ENCODE measurements around the gene FBXL16.
A peak's percentile ranks its signal among the peaks of the same experiment; 100 is the strongest.

FBXL16 gene

DNA sequence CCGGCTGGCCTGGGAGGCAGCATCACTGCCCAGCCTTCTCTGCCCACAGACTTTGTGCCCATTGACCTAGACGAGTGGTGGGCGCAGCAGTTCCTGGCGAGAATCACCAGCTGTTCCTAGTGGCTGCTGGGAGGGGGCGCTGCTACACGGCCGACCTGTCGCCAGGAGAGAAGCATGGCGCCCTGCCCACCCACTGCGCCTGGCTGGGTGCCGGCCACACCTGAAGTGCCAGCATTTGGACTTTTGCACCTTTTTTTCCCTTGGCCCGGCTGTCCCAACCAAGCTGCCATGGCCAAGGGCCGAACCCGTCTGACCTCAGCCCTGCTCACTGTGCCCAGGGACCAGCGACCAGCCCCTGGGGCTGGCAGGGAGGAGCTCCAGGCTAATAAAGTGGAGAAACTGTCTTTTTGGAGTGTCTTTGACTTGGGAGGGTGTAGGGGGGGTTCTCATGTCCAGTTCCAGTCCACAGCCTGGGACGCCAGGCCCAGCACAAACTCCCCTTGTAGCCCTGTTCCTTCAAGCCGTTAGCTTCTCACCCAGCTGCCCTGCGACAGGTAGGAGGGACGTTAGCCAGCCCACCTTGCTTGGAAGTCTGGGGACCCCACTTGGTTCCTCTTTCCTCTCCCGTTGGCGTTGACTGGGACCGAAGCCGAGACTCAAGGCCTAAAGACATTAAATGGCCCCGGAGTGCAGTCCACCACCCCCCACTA is 57.4 kb downstream of the FBXL16 start:
- H3K36me3 ChIP-seq: peaks cover 35% of the 10 kb centered on the region
- peak overlapping the region; percentile 86 for H3K4me3 ChIP-seq
- peak overlapping the region; percentile 91 for H3K4me2 ChIP-seq
- H3K9me3 ChIP-seq: no peaks in the 10 kb centered on the region
- H4K20me1 ChIP-seq: peaks cover 50% of the 10 kb centered on the region
- peak overlapping the region; percentile 88 for H3K9ac ChIP-seq
- H3K27ac ChIP-seq: peak overlapping the region; percentile 88
- peaks cover 64% of the 10 kb centered on the region for H3K4me1 ChIP-seq
- H3K27me3 ChIP-seq: no peaks in the 10 kb centered on the region
- no peak for TF ChIP-seq Cebpa-rat (IDR thresholded peaks at IDR 0.05)

DNA sequence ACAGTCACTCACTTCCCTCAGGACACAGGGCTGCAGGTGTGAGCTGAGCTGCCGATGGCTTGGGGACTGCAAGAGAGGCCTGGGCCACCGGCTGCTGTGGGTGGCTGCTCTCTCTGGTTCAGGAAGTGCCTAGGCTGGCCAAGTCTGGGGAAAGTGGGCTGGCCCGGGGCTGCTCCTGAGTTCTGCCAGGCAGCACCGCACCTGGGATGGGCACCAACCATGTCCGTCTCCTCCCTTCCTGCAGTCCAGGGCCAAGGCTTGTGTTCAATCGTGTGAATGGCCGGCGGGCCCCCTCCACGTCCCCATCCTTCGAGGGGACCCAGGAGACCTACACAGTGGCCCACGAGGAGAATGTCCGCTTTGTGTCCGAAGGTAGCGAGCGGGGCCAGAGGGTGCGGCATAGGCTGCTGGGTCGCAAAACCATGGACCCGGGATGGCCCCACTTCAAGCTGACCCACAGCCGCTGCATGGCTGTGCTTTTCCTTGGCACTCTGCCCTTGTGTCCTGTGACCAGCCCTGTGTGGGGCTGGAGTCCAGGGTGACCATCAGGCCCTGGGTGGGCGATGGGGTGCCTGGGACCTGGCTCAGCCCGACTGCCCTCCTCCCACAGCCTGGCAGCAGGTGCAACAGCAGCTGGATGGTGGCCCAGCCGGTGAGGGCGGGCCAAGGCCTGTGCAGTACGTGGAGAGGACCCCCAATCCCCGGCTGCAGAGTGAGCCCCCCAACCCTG is 58.3 kb downstream of the FBXL16 start:
- Histone ChIP-seq H3K4me3 (no peak overlapping the region), H3K27ac (no peak overlapping the region), H4K20me1 (peaks cover 58% of the 10 kb centered on the region), H3K4me1 (peaks cover 72% of the 10 kb centered on the region), H3K27me3 (no peaks in the 10 kb centered on the region), H3K9me3 (no peaks in the 10 kb centered on the region), H3K36me3 (peaks cover 27% of the 10 kb centered on the region), H3K9ac (0 out of 2 replicates have a peak overlapping the region, but pooled peaks have one; percentile 15), H3K4me2 (peak overlapping the region; percentile 91)
- TF ChIP-seq Cebpa-rat (IDR thresholded peaks at IDR 0.05): no peak

DNA sequence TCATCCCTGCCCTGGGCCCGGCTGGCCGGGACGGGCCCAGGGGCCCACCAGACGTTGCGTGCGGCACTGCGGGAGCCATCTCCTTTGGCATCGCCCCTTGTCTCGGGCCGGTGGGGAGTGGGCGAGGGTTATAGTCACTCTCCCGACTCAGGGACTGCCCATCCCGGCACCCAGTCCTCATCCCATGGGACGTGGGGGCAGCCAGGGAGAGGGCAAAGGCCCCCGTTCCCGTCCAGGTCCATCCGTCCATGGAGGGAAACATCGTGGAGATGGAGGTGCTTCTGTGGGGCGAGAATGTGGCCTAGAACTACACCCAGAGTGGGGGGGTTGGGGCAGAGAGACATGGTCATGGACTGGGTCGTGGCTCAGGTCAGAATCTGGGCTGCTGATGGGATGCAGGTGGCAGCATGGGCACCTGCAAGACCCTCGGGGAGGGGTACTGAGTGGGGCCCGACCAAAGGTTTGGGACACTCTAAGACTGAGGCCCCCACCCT is 58.9 kb downstream of the FBXL16 start:
- H3K27ac ChIP-seq: no peak overlapping the region
- no peaks in the 10 kb centered on the region for H3K27me3 ChIP-seq
- no peak overlapping the region for H3K4me3 ChIP-seq
- no peak for TF ChIP-seq Cebpa-rat (IDR thresholded peaks at IDR 0.05)
- H3K36me3 ChIP-seq: peaks cover 20% of the 10 kb centered on the region
- H4K20me1 ChIP-seq: peaks cover 58% of the 10 kb centered on the region
- peaks cover 73% of the 10 kb centered on the region for H3K4me1 ChIP-seq
- no peaks in the 10 kb centered on the region for H3K9me3 ChIP-seq
- peak overlapping the region; percentile 91 for H3K4me2 ChIP-seq
- 0 out of 2 replicates have a peak overlapping the region, but pooled peaks have one; percentile 15 for H3K9ac ChIP-seq

DNA sequence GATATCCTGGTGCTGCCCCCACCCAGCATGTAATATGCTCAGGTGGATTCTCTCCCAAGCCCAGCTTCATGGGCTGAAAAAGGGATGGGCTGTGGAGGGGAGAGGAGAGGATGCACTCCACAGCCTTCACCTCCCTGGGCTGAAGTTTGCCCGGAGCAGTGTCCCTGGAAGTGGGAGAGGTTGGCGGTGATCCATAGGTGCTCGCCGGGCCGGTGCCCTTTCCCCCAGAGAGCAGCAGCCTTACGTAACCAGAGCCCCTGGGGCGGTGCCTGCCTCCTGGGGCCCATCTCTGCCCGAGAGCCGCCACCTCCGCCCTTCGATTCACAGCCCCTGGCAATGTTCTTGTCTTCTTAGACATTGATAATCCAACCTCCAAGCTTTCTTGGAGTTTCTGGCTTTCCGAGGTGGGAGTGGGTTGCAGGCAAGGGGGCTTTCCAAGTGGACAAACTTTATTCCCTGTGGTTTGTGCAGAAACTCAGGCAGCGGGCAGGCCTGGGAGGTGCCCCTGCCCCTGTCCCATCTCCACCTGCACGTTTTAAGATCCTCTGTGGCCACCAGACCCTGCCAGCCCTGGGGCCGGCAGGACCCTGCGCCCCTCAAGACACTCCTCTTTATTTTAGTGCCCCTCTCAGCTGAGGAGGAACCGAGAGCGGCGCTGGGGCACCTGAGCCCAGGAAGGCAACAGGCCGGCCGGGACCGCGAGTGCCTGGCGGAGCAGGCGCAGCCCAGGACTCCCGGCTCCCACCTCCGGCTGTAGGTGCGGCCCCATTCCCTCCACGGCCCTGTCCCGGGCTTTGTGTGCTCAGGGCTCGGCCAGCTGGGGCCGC is 59.5 kb downstream of the FBXL16 start:
- H3K9me3 ChIP-seq: no peaks in the 10 kb centered on the region
- peaks cover 17% of the 10 kb centered on the region for H3K36me3 ChIP-seq
- H3K4me1 ChIP-seq: peaks cover 76% of the 10 kb centered on the region
- 0 out of 2 replicates have a peak overlapping the region, but pooled peaks have one; percentile 91 for H3K4me2 ChIP-seq
- H3K27ac ChIP-seq: peak overlapping the region; percentile 31; the same call in 1 of the 2 replicates
- H3K9ac ChIP-seq: 0 out of 2 replicates have a peak overlapping the region, but pooled peaks have one; percentile 15
- H4K20me1 ChIP-seq: peaks cover 58% of the 10 kb centered on the region
- no peak overlapping the region for H3K4me3 ChIP-seq
- H3K27me3 ChIP-seq: no peaks in the 10 kb centered on the region
- TF ChIP-seq Cebpa-rat (IDR thresholded peaks at IDR 0.05): no peak

- TF ChIP-seq Cebpa-rat (IDR thresholded peaks at IDR 0.05): no peak
- Histone ChIP-seq H3K9ac (no peak overlapping the region), H3K27ac (no peak overlapping the region), H3K27me3 (no peaks in the 10 kb centered on the region), H3K36me3 (peaks cover 17% of the 10 kb centered on the region), H4K20me1 (peaks cover 58% of the 10 kb centered on the region), H3K4me3 (no peak overlapping the region), H3K4me2 (no peak overlapping the region), H3K9me3 (no peaks in the 10 kb centered on the region), H3K4me1 (peaks cover 80% of the 10 kb centered on the region)
Measured at GRCh38 chr16:644556-644955, 61.0 kb downstream of the FBXL16 start.

DNA sequence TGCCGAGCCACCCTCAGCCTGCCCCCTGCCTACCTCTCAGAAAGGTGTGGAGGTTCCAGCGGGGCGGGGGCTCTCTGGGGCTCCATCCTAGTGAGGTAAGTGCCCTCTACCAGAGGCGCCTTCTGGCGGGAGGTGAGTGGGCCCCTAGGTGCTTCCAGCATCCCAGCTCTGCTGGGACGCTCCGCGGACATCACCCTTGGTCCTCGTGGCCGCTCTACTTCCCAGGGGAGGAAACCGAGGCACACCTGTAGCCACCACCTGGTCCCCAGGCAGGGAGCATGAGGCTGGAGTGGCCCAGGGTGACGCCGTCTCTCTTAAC is 62.6 kb downstream of the FBXL16 start:
- Histone ChIP-seq H3K4me3 (peak overlapping the region; percentile 93), H3K36me3 (peaks cover 17% of the 10 kb centered on the region), H3K4me1 (peaks cover 87% of the 10 kb centered on the region), H3K27me3 (no peaks in the 10 kb centered on the region), H3K9ac (peak overlapping the region; percentile 87), H3K27ac (peak overlapping the region; percentile 90), H3K4me2 (peak overlapping the region; percentile 99), H4K20me1 (peaks cover 55% of the 10 kb centered on the region), H3K9me3 (no peaks in the 10 kb centered on the region)
- TF ChIP-seq Cebpa-rat (IDR thresholded peaks at IDR 0.05): no peak

All from BLaER1 (cell line).